WTC11 (cell line): ENCODE data around the gene HMCES. TPM values are rescaled to one million over a fixed set of nuclear protein-coding genes. Genes with fewer than 3 reads are reported as not detected.

Experiments
- ATAC-seq: fragments of 200-7000 bp; cut with Tn5 transposase; 2 replicates; pipeline ENCODE4 v1.10.0; 2021; ENCODE audit warnings: mild to moderate bottlenecking, moderate library complexity
- CTCF ChIA-PET: fragments of 300-600 bp; sonication (Branson Sonifier 250); formaldehyde crosslinking; loops from one replicate; lab custom pipeline; 2021; ENCODE audit warnings: antibody characterized with exemption; lab: Charles Lee
- POLR2A ChIA-PET: fragments of 350-600 bp; sonication (Branson Sonifier 250); formaldehyde crosslinking; loops from one replicate; lab custom pipeline; 2021; ENCODE audit warnings: antibody characterized with exemption; lab: Charles Lee
- DNase-seq: peaks from one replicate; pipeline ENCODE4 v3.0.0; 2021; ENCODE audit warnings: low spot score
- H3K27ac Mint-ChIP-seq: 2 replicates; pipeline ENCODE4 v1.8.0; 2021; ENCODE audit warnings: mixed read lengths
- H3K27me3 Mint-ChIP-seq: 2 replicates; pipeline ENCODE4 v1.8.0; 2021; ENCODE audit warnings: low read depth, mild to moderate bottlenecking, moderate library complexity, mixed read lengths
- H3K36me3 Mint-ChIP-seq: 2 replicates; pipeline ENCODE4 v1.8.0; 2021; ENCODE audit warnings: mixed read lengths
- H3K4me1 Mint-ChIP-seq: 2 replicates; pipeline ENCODE4 v1.8.0; 2022; ENCODE audit warnings: mixed read lengths
- H3K4me3 Mint-ChIP-seq: 2 replicates; pipeline ENCODE4 v1.8.0; 2021; ENCODE audit warnings: mild to moderate bottlenecking, moderate library complexity, mixed read lengths
- H3K9me3 Mint-ChIP-seq: 2 replicates; pipeline ENCODE4 v1.8.0; 2021; ENCODE audit warnings: mixed read lengths
- CBFB ChIP-seq: sonication (generic); formaldehyde crosslinking; IDR thresholded peaks from 2 replicates; pipeline ENCODE4 v1.8.1; 2022; ENCODE audit warnings: mild to moderate bottlenecking, low read depth, missing genetic modification reagents
- ESRRA ChIP-seq: sonication (generic); formaldehyde crosslinking; IDR thresholded peaks from 2 replicates; pipeline ENCODE4 v1.8.1; 2022; ENCODE audit warnings: mild to moderate bottlenecking, missing genetic modification reagents, borderline replicate concordance
- ETV6 ChIP-seq: sonication (generic); formaldehyde crosslinking; IDR thresholded peaks from 2 replicates; pipeline ENCODE4 v1.8.1; 2022; ENCODE audit warnings: mild to moderate bottlenecking, missing genetic modification reagents
- GABPB1 ChIP-seq: sonication (generic); formaldehyde crosslinking; IDR thresholded peaks from 2 replicates; pipeline ENCODE4 v1.8.1; 2023; ENCODE audit warnings: mild to moderate bottlenecking, missing genetic modification reagents
- GTF2I ChIP-seq: fragments of 250-450 bp; sonication (Bioruptor Pico); conservative IDR thresholded peaks from 2 replicates; pipeline ENCODE4 v1.4.0; 2021; ENCODE audit warnings: mild to moderate bottlenecking
- HMGA2 ChIP-seq: fragments of 250-450 bp; sonication (Bioruptor Pico); IDR thresholded peaks from 2 replicates; pipeline ENCODE4 v1.4.0; 2021; ENCODE audit warnings: mild to moderate bottlenecking, moderate library complexity
- NFE2L1 ChIP-seq: sonication (generic); formaldehyde crosslinking; IDR thresholded peaks from 2 replicates; pipeline ENCODE4 v1.8.1; 2023; ENCODE audit warnings: missing genetic modification reagents
- NR1H2 ChIP-seq: sonication (generic); formaldehyde crosslinking; IDR thresholded peaks from 2 replicates; pipeline ENCODE4 v1.9.0; 2021; ENCODE audit warnings: mild to moderate bottlenecking, moderate library complexity, missing genetic modification reagents
- NR3C1 ChIP-seq: sonication (generic); formaldehyde crosslinking; conservative IDR thresholded peaks from 2 replicates; pipeline ENCODE4 v1.8.1; 2023; ENCODE audit warnings: low read depth, mild to moderate bottlenecking, missing genetic modification reagents
- PRRX2 ChIP-seq: fragments of 250-450 bp; sonication (Bioruptor Pico); IDR thresholded peaks from 2 replicates; pipeline ENCODE4 v1.8.0; 2021; ENCODE audit warnings: mild to moderate bottlenecking
- SP1 ChIP-seq: sonication (generic); formaldehyde crosslinking; conservative IDR thresholded peaks from 2 replicates; pipeline ENCODE4 v1.8.1; 2022; ENCODE audit warnings: missing genetic modification reagents
- TEAD4 ChIP-seq: sonication (generic); formaldehyde crosslinking; IDR thresholded peaks from 2 replicates; pipeline ENCODE4 v1.8.0; 2022; ENCODE audit warnings: mild to moderate bottlenecking, missing genetic modification reagents
- TP53 ChIP-seq: sonication (generic); formaldehyde crosslinking; IDR thresholded peaks from 2 replicates; pipeline ENCODE4 v1.8.1; 2023; ENCODE audit warnings: mild to moderate bottlenecking, missing genetic modification reagents
- total RNA-seq: library from RNA; stranded (reverse); gene quantifications from 3 replicates; pipeline ENCODE4 v1.2.3, GENCODE V29; 2021
- TF ChIP-seq, protein P1 (sequence below): sonication (generic); formaldehyde crosslinking; IDR thresholded peaks from 2 replicates; pipeline ENCODE4 v1.8.0; 2023; ENCODE audit warnings: mild to moderate bottlenecking, missing genetic modification reagents
- TF ChIP-seq, protein P2 (sequence below): sonication (generic); formaldehyde crosslinking; IDR thresholded peaks from 2 replicates; pipeline ENCODE4 v1.8.1; 2022; ENCODE audit warnings: low read depth, missing genetic modification reagents, borderline replicate concordance
- TF ChIP-seq, protein P3 (sequence below): fragments of 250-450 bp; sonication (Bioruptor Pico); IDR thresholded peaks from 2 replicates; pipeline ENCODE4 v1.9.0; 2021; ENCODE audit warnings: moderate library complexity, mild to moderate bottlenecking, inconsistent platforms, borderline replicate concordance
- TF ChIP-seq, protein P4 (sequence below): fragments of 250-450 bp; sonication (Bioruptor Pico); IDR thresholded peaks from 2 replicates; pipeline ENCODE4 v2.1.2; 2022; ENCODE audit warnings: mild to moderate bottlenecking, moderate library complexity
- TF ChIP-seq, protein P5 (sequence below): sonication (generic); formaldehyde crosslinking; IDR thresholded peaks from 2 replicates; pipeline ENCODE4 v1.8.0; 2022; ENCODE audit warnings: missing genetic modification reagents
- TF ChIP-seq, protein P6 (sequence below): sonication (generic); formaldehyde crosslinking; IDR thresholded peaks from 2 replicates; pipeline ENCODE4 v1.8.1; 2022; ENCODE audit warnings: low read depth, mild to moderate bottlenecking, moderate library complexity, missing genetic modification reagents, borderline replicate concordance
- TF ChIP-seq, protein P7 (sequence below): sonication (generic); formaldehyde crosslinking; IDR thresholded peaks from 2 replicates; pipeline ENCODE4 v1.8.0; 2023; ENCODE audit warnings: missing genetic modification reagents, mild to moderate bottlenecking, borderline replicate concordance

Gene HMCES
- total RNA-seq, 1 experiment from 2014 or later: 47.7 TPM

DNA sequence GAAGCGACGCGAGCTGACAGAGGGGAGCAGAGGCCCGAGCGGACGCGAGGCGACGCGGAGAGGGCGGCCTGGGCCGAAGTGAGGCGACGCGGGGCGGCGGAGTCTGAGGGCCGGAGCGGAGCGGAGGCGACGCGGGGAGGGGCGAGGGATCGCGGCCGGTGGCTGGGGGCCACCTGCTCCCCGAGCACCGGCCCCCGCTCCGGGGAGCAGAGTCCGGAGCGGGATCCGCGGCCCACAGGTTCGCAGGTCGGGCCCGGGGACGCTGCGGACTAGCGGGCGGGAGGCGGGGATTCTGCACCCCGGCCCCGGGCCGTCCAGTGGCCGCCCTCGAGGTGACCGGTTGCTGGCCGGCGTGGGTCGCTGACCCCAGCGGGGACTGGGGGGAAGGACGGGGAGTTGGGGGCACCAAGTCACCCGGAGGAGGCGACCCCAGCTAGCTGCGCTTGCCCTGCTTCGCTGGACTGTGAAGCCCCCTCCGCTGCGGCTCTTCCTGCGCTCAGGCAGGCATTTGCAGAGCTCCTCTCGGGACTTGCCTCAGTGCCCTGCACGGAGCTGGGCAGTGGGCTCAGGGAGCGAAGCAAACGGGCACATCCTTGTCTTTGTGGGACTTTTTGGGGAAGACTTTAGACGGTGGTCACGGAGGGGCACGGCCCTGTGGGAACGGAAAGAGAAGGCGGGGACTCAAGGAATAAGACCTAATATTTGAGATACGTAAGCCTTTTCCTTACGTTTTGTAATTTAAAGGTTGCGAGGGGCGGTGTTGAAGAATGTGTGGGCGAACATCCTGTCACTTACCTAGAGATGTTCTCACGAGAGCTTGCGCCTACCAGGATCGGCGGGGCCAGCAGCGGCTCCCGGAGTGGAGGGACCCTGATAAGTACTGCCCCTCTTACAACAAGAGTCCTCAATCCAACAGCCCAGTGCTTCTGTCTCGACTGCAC lies 566 bp downstream of the HMCES start:
- peak; percentile 53 for ATAC-seq
- TF ChIP-seq ETV6 (CRISPR knock-in tag) (no peak), NR1H2 (no peak), CBFB (CRISPR knock-in tag) (no peak), ESRRA (CRISPR knock-in tag) (no peak), GTF2I (CRISPR knock-in tag) (no peak), NR3C1 (CRISPR knock-in tag) (no peak), TEAD4 (CRISPR knock-in tag) (no peak), PRRX2 (CRISPR knock-in tag) (no peak), SP1 (no peak; the same call in 1 of the 2 replicates), GABPB1 (no peak), HMGA2 (CRISPR knock-in tag) (no peak), NFE2L1 (CRISPR knock-in tag) (no peak), TP53 (CRISPR knock-in tag) (no peak)
- TF ChIP-seq, protein P1, sequence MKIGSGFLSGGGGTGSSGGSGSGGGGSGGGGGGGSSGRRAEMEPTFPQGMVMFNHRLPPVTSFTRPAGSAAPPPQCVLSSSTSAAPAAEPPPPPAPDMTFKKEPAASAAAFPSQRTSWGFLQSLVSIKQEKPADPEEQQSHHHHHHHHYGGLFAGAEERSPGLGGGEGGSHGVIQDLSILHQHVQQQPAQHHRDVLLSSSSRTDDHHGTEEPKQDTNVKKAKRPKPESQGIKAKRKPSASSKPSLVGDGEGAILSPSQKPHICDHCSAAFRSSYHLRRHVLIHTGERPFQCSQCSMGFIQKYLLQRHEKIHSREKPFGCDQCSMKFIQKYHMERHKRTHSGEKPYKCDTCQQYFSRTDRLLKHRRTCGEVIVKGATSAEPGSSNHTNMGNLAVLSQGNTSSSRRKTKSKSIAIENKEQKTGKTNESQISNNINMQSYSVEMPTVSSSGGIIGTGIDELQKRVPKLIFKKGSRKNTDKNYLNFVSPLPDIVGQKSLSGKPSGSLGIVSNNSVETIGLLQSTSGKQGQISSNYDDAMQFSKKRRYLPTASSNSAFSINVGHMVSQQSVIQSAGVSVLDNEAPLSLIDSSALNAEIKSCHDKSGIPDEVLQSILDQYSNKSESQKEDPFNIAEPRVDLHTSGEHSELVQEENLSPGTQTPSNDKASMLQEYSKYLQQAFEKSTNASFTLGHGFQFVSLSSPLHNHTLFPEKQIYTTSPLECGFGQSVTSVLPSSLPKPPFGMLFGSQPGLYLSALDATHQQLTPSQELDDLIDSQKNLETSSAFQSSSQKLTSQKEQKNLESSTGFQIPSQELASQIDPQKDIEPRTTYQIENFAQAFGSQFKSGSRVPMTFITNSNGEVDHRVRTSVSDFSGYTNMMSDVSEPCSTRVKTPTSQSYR (CRISPR knock-in tag): no peak
- TF ChIP-seq, protein P2, sequence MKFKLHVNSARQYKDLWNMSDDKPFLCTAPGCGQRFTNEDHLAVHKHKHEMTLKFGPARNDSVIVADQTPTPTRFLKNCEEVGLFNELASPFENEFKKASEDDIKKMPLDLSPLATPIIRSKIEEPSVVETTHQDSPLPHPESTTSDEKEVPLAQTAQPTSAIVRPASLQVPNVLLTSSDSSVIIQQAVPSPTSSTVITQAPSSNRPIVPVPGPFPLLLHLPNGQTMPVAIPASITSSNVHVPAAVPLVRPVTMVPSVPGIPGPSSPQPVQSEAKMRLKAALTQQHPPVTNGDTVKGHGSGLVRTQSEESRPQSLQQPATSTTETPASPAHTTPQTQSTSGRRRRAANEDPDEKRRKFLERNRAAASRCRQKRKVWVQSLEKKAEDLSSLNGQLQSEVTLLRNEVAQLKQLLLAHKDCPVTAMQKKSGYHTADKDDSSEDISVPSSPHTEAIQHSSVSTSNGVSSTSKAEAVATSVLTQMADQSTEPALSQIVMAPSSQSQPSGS: no peak
- TF ChIP-seq, protein P3, sequence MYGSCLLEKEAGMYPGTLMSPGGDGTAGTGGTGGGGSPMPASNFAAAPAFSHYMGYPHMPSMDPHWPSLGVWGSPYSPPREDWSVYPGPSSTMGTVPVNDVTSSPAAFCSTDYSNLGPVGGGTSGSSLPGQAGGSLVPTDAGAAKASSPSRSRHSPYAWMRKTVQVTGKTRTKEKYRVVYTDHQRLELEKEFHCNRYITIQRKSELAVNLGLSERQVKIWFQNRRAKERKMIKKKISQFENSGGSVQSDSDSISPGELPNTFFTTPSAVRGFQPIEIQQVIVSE (CRISPR knock-in tag): no peak
- TF ChIP-seq, protein P4, sequence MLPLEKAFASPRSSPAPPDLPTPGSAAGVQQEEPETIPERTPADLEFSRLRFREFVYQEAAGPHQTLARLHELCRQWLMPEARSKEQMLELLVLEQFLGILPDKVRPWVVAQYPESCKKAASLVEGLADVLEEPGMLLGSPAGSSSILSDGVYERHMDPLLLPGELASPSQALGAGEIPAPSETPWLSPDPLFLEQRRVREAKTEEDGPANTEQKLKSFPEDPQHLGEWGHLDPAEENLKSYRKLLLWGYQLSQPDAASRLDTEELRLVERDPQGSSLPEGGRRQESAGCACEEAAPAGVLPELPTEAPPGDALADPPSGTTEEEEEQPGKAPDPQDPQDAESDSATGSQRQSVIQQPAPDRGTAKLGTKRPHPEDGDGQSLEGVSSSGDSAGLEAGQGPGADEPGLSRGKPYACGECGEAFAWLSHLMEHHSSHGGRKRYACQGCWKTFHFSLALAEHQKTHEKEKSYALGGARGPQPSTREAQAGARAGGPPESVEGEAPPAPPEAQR: no peak
- TF ChIP-seq, protein P5, sequence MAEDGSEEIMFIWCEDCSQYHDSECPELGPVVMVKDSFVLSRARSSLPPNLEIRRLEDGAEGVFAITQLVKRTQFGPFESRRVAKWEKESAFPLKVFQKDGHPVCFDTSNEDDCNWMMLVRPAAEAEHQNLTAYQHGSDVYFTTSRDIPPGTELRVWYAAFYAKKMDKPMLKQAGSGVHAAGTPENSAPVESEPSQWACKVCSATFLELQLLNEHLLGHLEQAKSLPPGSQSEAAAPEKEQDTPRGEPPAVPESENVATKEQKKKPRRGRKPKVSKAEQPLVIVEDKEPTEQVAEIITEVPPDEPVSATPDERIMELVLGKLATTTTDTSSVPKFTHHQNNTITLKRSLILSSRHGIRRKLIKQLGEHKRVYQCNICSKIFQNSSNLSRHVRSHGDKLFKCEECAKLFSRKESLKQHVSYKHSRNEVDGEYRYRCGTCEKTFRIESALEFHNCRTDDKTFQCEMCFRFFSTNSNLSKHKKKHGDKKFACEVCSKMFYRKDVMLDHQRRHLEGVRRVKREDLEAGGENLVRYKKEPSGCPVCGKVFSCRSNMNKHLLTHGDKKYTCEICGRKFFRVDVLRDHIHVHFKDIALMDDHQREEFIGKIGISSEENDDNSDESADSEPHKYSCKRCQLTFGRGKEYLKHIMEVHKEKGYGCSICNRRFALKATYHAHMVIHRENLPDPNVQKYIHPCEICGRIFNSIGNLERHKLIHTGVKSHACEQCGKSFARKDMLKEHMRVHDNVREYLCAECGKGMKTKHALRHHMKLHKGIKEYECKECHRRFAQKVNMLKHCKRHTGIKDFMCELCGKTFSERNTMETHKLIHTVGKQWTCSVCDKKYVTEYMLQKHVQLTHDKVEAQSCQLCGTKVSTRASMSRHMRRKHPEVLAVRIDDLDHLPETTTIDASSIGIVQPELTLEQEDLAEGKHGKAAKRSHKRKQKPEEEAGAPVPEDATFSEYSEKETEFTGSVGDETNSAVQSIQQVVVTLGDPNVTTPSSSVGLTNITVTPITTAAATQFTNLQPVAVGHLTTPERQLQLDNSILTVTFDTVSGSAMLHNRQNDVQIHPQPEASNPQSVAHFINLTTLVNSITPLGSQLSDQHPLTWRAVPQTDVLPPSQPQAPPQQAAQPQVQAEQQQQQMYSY: peak; percentile 50
- TF ChIP-seq, protein P6, sequence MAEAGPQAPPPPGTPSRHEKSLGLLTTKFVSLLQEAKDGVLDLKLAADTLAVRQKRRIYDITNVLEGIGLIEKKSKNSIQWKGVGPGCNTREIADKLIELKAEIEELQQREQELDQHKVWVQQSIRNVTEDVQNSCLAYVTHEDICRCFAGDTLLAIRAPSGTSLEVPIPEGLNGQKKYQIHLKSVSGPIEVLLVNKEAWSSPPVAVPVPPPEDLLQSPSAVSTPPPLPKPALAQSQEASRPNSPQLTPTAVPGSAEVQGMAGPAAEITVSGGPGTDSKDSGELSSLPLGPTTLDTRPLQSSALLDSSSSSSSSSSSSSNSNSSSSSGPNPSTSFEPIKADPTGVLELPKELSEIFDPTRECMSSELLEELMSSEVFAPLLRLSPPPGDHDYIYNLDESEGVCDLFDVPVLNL (CRISPR knock-in tag): no peak
- TF ChIP-seq, protein P7, sequence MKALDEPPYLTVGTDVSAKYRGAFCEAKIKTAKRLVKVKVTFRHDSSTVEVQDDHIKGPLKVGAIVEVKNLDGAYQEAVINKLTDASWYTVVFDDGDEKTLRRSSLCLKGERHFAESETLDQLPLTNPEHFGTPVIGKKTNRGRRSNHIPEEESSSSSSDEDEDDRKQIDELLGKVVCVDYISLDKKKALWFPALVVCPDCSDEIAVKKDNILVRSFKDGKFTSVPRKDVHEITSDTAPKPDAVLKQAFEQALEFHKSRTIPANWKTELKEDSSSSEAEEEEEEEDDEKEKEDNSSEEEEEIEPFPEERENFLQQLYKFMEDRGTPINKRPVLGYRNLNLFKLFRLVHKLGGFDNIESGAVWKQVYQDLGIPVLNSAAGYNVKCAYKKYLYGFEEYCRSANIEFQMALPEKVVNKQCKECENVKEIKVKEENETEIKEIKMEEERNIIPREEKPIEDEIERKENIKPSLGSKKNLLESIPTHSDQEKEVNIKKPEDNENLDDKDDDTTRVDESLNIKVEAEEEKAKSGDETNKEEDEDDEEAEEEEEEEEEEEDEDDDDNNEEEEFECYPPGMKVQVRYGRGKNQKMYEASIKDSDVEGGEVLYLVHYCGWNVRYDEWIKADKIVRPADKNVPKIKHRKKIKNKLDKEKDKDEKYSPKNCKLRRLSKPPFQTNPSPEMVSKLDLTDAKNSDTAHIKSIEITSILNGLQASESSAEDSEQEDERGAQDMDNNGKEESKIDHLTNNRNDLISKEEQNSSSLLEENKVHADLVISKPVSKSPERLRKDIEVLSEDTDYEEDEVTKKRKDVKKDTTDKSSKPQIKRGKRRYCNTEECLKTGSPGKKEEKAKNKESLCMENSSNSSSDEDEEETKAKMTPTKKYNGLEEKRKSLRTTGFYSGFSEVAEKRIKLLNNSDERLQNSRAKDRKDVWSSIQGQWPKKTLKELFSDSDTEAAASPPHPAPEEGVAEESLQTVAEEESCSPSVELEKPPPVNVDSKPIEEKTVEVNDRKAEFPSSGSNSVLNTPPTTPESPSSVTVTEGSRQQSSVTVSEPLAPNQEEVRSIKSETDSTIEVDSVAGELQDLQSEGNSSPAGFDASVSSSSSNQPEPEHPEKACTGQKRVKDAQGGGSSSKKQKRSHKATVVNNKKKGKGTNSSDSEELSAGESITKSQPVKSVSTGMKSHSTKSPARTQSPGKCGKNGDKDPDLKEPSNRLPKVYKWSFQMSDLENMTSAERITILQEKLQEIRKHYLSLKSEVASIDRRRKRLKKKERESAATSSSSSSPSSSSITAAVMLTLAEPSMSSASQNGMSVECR (CRISPR knock-in tag): peak; percentile 25; the same call in 1 of the 2 replicates

More for the DNA sequence above, 566 bp downstream of the HMCES start:
- CTCF ChIA-PET: interaction anchor here (0.6 to 3.0 kb wide), 12 partner anchors 12 to 309 kb away, joined by 3 to 32 read pairs (median 3); a partner anchor contains a TSS
- Mint-ChIP-seq H3K27me3 (no peaks in the 10 kb centered on the region; the same call in 1 of the 2 replicates), H3K27ac (peak overlapping the region; percentile 93), H3K36me3 (peaks cover 38% of the 10 kb centered on the region), H3K4me3 (peak overlapping the region; percentile 98), H3K4me1 (peaks cover 26% of the 10 kb centered on the region), H3K9me3 (no peaks in the 10 kb centered on the region)
- peak; percentile 57 for DNase-seq
- POLR2A ChIA-PET: interaction anchor here (0.7 to 4.4 kb wide), 5 partner anchors 10 to 158 kb away, joined by 3 to 44 read pairs (median 4); partner anchors contain the start of genes COPG1 and RAB43
